GM18868 (cell line): ENCODE measurements around the gene EREG.

Experiments used
- ATAC-seq: cut with Tn5 transposase; IDR thresholded peaks from one replicate; pipeline ENCODE4 v1.9.1; 2021; ENCODE audit warnings: mild to moderate bottlenecking, moderate library complexity; ENCODE audit not compliant: unreplicated experiment

EREG gene

GRCh38 chr4:74364652-74365491, at the start of gene EREG:
EREG (plus strand) TSS chr4:74365145; CDS start chr4:74365309, 164 bp downstream.
- ATAC-seq: peak; percentile 83

GRCh38 chr4:74315376-74315775, 49.6 kb upstream of the EREG start:
- ATAC-seq: no peak

- no peak for ATAC-seq
Observed at GRCh38 chr4:74316397-74316796, 48.5 kb upstream of the EREG start.

- no peak for ATAC-seq
Observed at GRCh38 chr4:74317616-74318246, 47.2 kb upstream of the EREG start.

GRCh38 chr4:74318276-74318675, 46.7 kb upstream of the EREG start:
- no peak for ATAC-seq

GRCh38 chr4:74319470-74319869, 45.5 kb upstream of the EREG start:
- ATAC-seq: no peak

GRCh38 chr4:74320559-74321118, 44.3 kb upstream of the EREG start:
- peak; percentile 83 for ATAC-seq

- ATAC-seq: no peak
Observed at GRCh38 chr4:74322301-74322700, 42.6 kb upstream of the EREG start.

- no peak for ATAC-seq
Observed at GRCh38 chr4:74323663-74324062, 41.3 kb upstream of the EREG start.

- no peak for ATAC-seq
Observed at GRCh38 chr4:74324262-74324661, 40.7 kb upstream of the EREG start.

- no peak for ATAC-seq
Observed at GRCh38 chr4:74325886-74326285, 39.1 kb upstream of the EREG start.

GRCh38 chr4:74327762-74328161, 37.2 kb upstream of the EREG start:
- ATAC-seq: no peak

- ATAC-seq: no peak
Observed at GRCh38 chr4:74328501-74328900, 36.4 kb upstream of the EREG start.

GRCh38 chr4:74329307-74329706, 35.6 kb upstream of the EREG start:
- ATAC-seq: no peak

GRCh38 chr4:74330295-74330750, 34.6 kb upstream of the EREG start:
- no peak for ATAC-seq

GRCh38 chr4:74331252-74331651, 33.7 kb upstream of the EREG start:
- no peak for ATAC-seq

GRCh38 chr4:74331944-74332343, 33.0 kb upstream of the EREG start:
- no peak for ATAC-seq

- ATAC-seq: no peak
Observed at GRCh38 chr4:74334636-74335035, 30.3 kb upstream of the EREG start.

- peak; percentile 89 for ATAC-seq
Observed at GRCh38 chr4:74335341-74336021, 29.5 kb upstream of the EREG start.

- ATAC-seq: no peak
Observed at GRCh38 chr4:74338792-74339333, 26.1 kb upstream of the EREG start.

- ATAC-seq: no peak
Observed at GRCh38 chr4:74339501-74339900, 25.4 kb upstream of the EREG start.
